Left renal pelvis (tissue), 4 donors: ENCODE measurements around the gene SP3. TPM values are rescaled to one million over a fixed set of nuclear protein-coding genes. Genes with fewer than 3 reads are reported as not detected.
"Not testable (repeated sequence)": the region's sequence is repeated elsewhere in the genome, so short reads cannot be mapped to it uniquely, and the experiment has no call there.

Experiments used
- DNase-seq, 4 donors: peaks; one replicate each; pipeline ENCODE4 v3.0.0-alpha.2; 2013; ENCODE audit warnings: low read depth in 4 of 4, low spot score in 3 of 4
- polyA plus RNA-seq, 4 donors: library from polyadenylated mRNA; unstranded; fragments of 120-200 nt; gene quantifications; one replicate each; pipeline ENCODE4 v1.2.1, GENCODE V29; 2013; ENCODE audit not compliant: insufficient read length in 4 of 4

SP3 gene
- polyA plus RNA-seq, 4 donors: 101 to 142 (median 117) TPM

DNA sequence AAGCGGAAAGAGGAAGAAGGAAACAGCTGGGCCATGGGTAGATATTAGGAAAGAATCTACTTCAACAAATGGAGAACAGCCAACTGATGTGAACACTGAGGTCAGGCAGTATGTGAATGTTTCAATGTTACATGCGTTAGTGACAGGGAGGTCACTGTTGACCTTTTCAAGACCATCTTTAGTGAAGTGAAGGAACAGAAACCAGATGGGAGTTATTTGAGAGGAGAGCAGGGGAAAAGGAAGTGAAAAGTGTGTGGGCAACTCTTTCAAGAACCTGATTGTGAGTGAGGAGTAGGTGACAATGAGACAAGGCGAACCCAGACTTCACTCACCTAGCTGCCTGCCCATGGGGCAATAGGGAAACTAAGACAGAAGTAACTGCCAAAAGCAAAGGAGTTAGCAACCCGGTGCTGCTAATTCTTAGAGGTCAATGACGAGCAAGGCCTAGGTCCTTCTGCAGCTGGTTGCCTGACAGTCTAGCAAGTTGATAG lies 67.0 kb downstream of the SP3 start:
- no peak for DNase-seq

- DNase-seq: no peak
Measured at GRCh38 chr2:173896755-173897154, 68.4 kb downstream of the SP3 start.

- no peak for DNase-seq
Measured at GRCh38 chr2:173892341-173892740, 72.8 kb downstream of the SP3 start.

DNA sequence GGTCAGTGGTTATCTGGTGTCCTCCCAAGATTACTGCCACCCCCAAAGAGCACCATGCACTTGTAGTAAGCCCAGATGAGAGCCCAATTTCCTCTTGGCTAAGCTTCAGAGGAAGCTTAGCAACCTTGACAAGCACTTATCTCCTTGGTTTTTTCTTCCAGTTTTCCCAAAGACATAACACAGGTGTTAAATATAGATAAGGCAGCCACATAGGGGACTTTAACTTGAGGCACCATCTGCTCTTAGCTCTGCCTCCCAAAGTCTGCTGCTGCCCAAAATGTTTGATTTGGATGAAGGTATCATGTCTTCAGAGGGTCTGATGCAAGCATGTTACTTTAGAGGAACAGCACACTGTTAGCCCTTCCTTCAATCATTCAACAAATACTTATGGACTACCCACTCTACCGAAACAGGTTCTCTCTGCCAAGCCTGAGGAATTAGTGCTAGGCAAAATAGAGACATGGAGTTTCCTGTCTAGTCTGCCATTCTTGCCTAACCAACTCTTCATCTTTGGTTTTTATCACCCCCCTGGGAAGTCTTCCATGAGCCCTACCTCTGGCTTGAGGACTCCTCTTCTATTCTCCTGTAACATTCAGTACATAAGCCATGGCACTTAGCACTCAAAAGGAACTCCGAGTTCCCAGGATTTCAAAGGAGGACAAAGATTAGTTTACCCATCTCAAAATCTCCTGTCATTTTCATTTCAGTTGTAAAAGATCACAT lies 73.7 kb downstream of the SP3 start:
- no peak for DNase-seq

DNA sequence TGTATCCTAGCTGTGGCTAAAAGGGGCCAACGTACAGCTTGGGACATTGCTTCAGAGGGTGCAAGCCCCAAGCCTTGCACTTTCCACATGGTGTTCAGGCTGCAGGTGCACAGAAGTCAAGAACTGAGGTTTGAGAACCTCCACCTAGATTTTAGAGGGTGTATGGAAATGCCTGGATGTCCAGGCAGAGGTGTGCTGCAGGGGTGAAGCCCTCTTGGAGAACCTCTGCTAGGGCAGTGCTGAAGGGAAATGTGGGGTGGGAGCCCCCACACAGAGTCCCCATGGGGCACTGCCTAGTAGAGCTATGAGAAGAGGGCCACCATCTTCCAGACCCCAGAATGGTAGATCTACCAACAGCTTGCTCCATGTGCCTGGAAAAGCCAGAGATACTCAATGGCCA lies 75.7 kb downstream of the SP3 start:
- not testable (repeated sequence) for DNase-seq

GRCh38 chr2:173886613-173887012 lies 78.6 kb downstream of the SP3 start:
- DNase-seq: no peak

DNA sequence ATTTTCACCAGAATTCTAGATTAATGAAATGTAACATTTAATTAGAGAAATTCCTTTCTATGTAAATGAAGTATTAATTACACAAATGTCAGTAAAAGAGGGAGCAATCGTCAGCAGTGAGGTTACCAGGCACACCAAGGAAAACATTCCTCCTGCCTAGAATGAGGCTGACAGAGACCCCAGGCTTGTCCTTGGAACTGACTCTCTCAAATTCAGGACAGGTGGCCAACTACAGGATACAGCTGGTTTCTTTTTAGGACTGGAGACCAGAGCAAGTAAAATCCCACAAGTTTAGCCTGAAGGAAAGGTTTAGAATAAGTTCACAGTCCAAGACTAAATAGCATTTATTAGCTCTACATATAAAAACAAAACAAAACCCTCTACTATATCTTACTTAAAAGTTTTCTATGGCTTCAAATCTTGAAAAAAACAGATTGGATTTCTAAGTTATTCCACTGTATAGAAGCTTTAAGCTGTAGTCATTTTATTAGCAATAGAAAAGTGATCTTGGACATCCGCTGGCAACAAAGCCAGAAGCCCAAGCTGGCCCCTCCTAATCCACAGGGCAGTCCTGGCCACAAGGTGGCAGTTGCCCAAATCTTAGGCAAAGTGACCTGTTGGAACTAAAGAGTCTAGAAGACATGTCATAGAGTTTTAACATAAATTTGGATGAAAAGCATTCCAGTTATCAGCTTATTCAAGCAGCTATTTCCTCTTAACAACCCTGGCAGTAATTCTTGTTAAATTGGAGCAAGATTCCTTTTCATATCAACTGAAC lies 81.0 kb downstream of the SP3 start:
- DNase-seq: no peak

- no peak for DNase-seq
Measured at GRCh38 chr2:173881886-173882285, 83.3 kb downstream of the SP3 start.

- no peak for DNase-seq
Measured at GRCh38 chr2:173881461-173881860, 83.7 kb downstream of the SP3 start.

DNA sequence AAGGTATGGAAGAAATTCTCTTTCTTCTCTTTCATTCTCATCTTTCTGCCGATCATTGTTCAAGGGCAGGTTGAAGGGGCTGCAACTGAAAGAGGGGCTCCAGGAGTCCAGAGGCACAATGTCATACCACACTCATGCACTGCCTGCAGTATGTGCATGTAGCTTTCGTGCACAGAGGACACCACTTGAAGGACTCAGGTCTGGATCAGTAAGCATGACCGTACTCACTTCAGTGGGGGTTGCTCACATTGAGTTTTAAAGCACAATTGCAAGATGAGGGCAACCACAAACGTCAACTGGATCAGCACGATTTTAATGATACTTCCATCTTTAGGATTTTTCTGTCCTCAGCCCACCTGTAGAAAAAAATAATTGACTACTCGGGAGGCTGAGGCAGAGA lies 84.6 kb downstream of the SP3 start:
- no peak for DNase-seq

DNA sequence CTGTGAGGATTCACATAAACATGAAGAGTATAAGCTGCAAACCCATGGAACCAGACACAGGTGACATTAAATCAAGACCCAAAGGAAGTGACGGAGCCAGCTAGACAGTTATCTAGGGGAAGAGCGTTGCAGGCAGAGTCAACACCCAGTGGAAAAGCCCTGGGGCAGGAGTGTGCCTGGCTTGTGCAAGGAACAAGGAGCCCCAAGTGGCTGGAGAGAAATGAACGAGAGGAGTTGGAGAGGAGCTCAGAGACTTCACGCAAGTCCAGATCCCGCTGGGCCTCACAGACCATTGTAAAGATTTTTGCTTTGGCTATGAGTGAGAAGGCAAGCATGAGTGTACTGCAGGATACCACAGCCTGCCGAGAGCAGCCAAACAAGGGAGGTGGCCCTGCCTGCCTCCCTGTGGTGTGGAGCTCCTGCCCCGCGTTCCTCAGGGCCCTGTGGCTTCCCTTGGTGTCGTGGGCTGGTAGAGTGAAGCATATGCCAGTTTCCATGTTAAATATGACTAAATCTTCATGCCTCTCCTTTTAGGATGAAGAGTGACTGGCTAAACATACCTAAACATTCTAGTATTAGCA lies 88.2 kb downstream of the SP3 start:
- DNase-seq: no peak

DNA sequence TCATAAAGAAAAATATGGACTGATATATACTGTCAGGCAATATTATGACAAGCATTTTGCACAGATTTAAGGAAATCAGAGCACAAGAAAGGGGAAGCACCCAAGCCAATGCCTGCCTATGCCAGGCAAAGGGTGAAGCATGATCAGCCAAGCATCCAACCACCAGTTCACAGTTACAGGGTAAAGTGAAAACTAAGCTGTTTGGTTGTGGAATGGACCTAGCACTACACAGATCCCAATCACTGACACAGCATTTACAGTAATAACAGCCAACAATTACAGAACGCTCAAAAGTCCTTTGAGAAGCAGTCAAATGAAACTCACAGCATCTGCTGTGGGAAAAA lies 90.3 kb downstream of the SP3 start:
- DNase-seq: no peak

- DNase-seq: no peak
Measured at GRCh38 chr2:173874003-173874893, 90.9 kb downstream of the SP3 start.

DNA sequence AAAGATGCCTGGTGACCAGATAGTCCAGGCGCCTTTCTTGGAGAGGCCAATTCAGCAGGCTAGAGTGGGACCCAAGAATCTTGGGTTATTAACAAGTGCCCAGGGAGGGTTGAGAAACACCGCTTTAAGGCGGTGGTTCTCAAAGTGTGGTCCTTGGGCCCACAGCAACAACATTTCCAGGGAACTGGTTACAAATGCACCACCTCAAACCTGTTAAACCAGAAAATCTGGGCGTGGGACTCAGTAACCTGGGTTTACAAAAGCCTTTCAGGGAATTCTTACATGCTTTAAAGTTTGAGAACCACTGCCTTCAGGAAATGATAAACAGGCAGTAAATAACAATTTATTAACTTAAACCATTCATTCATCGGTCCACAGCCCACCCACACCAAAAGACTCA lies 92.5 kb downstream of the SP3 start:
- no peak for DNase-seq

DNA sequence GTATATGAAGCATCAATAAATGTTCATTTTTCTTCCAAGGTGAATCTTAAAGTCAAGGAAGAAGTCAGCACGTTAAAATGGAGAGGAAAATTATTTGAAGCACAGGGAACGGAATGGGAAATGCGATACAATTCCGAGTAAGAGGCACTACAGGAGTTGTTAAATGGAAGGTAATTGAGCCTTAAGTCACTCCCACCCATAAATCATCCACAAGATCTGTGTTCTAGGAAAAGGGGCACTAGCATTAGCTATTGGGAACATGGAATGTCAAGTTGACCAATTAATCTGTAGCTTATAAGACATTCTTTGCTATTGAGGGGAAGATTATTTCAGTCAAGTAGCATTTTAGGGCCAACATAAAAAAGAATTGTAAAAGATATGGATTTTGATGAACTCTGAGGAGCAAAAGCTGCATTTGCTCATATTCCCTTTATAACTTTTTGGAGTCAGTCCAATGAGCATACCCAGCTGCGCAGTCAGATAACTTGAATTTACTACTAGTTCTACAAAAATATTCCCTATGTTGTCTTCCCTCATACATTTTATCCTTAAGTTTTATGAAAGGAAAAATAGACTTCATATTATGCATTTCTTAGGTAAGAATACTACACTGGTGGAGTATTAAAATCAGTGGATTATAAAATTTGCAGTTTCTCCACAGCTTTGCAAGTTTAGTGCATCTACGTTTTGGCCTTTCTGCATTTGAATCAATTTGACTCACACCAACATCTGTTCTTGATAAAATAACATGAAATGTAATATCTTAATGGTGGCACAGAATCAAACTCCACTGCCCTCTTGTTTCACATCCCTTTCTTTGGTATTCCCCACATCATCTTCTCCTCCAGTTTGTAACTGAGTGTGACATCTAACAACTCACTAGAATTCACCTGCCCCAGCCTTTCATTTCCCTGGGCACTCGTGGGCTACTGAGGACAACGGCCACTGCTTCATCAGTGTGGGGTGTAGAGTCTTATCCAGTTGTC lies 95.6 kb downstream of the SP3 start:
- no peak for DNase-seq

DNA sequence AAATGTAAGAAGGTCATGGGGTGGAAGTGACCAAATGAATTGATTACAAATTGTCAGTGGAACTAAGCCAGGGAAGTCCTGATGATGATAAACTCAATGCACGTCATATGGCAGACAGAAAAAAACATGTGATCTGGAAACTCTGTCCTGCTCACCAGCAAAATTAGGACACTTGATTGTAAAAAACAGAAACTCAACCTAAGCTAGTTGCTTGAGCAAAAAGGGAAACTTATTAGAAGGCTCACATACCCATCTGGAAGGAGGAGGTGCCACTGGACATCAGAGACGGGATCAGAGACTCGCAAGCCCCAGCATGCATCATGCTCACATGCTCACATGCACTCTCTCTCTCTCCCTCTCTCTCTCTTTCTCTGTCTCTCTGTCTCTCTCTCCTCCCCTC lies 96.8 kb downstream of the SP3 start:
- no peak for DNase-seq

DNA sequence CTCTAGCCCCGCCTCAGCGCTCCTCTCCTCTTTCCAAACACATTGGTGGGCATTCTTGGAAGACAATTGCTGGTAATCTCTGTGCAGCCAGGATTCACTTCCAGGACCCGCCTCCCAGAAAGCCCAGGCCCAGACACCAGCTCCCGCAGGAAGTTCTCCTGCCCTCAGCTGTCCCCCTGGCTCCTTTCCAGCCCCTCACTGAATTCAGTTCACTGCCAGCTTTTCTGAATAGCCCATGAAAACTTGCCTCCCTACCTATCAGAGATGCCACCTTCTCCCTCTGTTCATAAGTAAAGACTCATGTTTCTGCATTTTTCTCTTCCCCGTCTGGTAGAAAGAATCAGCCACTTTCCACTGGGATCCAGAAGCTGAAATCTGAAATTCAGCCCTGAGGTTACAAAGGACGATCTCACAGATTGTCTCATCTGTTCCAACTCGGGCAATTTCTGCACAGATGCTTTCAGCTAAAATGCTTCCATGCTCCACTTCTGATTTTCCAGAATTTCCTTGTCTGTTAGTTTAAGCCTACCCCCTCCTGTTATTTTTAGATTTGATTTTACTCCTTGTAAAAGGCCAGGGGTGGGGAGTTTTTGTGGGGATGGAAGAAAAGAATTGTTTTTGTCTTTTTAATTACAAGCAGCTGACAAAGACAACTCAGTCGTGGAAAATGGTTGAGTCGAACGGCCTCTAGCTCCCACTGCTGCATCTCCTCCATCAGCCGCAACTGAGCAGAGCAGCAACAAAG lies 98.1 kb downstream of the SP3 start:
- no peak for DNase-seq

GRCh38 chr2:173865971-173866873 lies 99.0 kb downstream of the SP3 start:
- no peak for DNase-seq
